Ecto neural progenitor cell (in vitro differentiated cells): ENCODE measurements around the gene AEBP1.

ENCODE experiments used
- DNase-seq: peaks from one replicate; pipeline ENCODE4 v3.0.0-alpha.2; 2018; ENCODE audit warnings: low spot score

Gene AEBP1

GRCh38 chr7:44067064-44067951, 36.8 kb upstream of the AEBP1 start:
- DNase-seq, result no peak

- no peak for DNase-seq
Measured at GRCh38 chr7:44068054-44068453, 36.1 kb upstream of the AEBP1 start.

- no peak for DNase-seq
Measured at GRCh38 chr7:44071726-44072363, 32.3 kb upstream of the AEBP1 start.

GRCh38 chr7:44072364-44073231, 31.5 kb upstream of the AEBP1 start:
- DNase-seq, result peak; percentile 69

- no peak for DNase-seq
Measured at GRCh38 chr7:44073664-44074348, 30.3 kb upstream of the AEBP1 start.

GRCh38 chr7:44074349-44074695, 29.8 kb upstream of the AEBP1 start:
- no peak for DNase-seq

GRCh38 chr7:44075296-44076075, 28.7 kb upstream of the AEBP1 start:
- DNase-seq, result no peak

- DNase-seq, result no peak
Measured at GRCh38 chr7:44076101-44076895, 27.8 kb upstream of the AEBP1 start.

GRCh38 chr7:44077061-44077460, 27.1 kb upstream of the AEBP1 start:
- no peak for DNase-seq

GRCh38 chr7:44077681-44078091, 26.5 kb upstream of the AEBP1 start:
- no peak for DNase-seq

GRCh38 chr7:44078521-44078920, 25.6 kb upstream of the AEBP1 start:
- no peak for DNase-seq

- DNase-seq, result no peak
Measured at GRCh38 chr7:44079331-44080021, 24.7 kb upstream of the AEBP1 start.

- no peak for DNase-seq
Measured at GRCh38 chr7:44080118-44080517, 24.0 kb upstream of the AEBP1 start.

- no peak for DNase-seq
Measured at GRCh38 chr7:44080686-44081265, 23.4 kb upstream of the AEBP1 start.

GRCh38 chr7:44081266-44081748, 22.8 kb upstream of the AEBP1 start:
- no peak for DNase-seq

GRCh38 chr7:44082541-44083207, 21.5 kb upstream of the AEBP1 start:
- DNase-seq, result peak; percentile 99

- no peak for DNase-seq
Measured at GRCh38 chr7:44083796-44084195, 20.3 kb upstream of the AEBP1 start.

GRCh38 chr7:44084701-44085100, 19.4 kb upstream of the AEBP1 start:
- DNase-seq, result no peak

GRCh38 chr7:44085546-44085945, 18.6 kb upstream of the AEBP1 start:
- no peak for DNase-seq
